Right atrium auricular region (tissue), 2 donors: ENCODE data around the gene SP9. TPM values are rescaled to one million over a fixed set of nuclear protein-coding genes. Genes with fewer than 3 reads are reported as not detected.

Experiments used
- DNase-seq: peaks from one replicate; pipeline ENCODE4 v3.0.0-alpha.2; 2019; ENCODE audit warnings: low spot score
- H3K27ac ChIP-seq, 2 donors: fragments of 200-600 bp; sonication (generic); 1 replicate in 1 of 2; 2 replicates in 1 of 2; pipeline ENCODE4 v1.5.1; 2016 to 2019
- H3K27me3 ChIP-seq, 2 donors: fragments of 200-600 bp; sonication (generic); one replicate each; pipeline versions ENCODE4 v1.5.1 to v1.6.0; 2017 to 2019
- H3K36me3 ChIP-seq: fragments of 200-600 bp; sonication (generic); one replicate; pipeline ENCODE4 v1.5.1; 2016
- H3K4me1 ChIP-seq, 2 donors: fragments of 200-600 bp; sonication (generic); one replicate each; pipeline versions ENCODE4 v1.5.1 to v1.6.0; 2017 to 2019
- H3K4me3 ChIP-seq, 2 donors: fragments of 200-600 bp; sonication (generic); 1 replicate in 1 of 2; 2 replicates in 1 of 2; pipeline ENCODE4 v1.5.1; 2017 to 2019; ENCODE audit warnings: mild to moderate bottlenecking in 1 of 2, moderate library complexity in 1 of 2
- H3K9me3 ChIP-seq, 2 donors: fragments of 200-600 bp; sonication (generic); one replicate each; pipeline ENCODE4 v1.5.1; 2019
- total RNA-seq, 2 donors: library from RNA; depleted of rRNA; stranded (reverse); fragments of >200 nt; gene quantifications; one replicate each; pipeline ENCODE4 v1.1.0, GENCODE V29; 2016
- TF ChIP-seq, protein P1 (sequence below), 2 donors: fragments of 200-600 bp; sonication (generic); IDR thresholded peaks; one replicate each; pipeline ENCODE4 v1.5.1; 2019; ENCODE audit warnings: antibody characterized with exemption in 2 of 2

Gene SP9
- total RNA-seq, 2 donors from 2014 or later, result not detected

DNA sequence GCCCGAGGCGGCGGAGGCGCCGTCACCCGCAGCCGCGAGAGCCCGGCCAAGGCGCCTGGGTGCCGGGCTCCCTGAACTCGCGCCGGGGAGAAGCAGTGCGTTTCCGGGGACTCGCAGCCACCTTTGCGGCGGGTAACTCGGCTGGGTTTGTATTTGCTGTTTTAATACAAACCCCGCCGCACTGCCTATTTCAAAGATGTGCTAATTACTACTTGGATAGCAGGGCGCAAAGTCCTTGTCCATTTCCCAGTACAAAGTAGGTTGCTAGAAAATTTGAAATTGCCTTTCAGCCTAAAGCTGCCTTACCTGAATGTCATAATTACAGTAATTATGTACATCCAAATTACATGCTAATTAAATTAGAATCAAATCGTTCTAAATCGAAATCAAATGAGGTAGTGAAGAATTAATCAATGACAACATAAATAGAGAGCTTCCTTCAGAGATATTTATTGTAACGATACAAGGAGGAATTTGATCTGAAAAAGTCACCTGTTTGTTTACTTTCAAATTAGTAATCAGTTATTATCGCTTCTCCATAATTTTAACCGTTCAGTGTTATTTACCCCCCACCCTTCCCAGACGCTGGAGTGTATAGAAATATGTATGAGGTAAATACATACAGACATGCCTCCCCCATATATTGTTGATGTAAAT lies 8.1 kb downstream of the SP9 start:
- Histone ChIP-seq H3K27me3 (peaks cover 67 to 69% of the 10 kb centered on the region in 2 donors), H3K9me3 (no peaks in the 10 kb centered on the region), H3K4me3 (no peak overlapping the region), H3K4me1 (peaks cover 3 to 36% of the 10 kb centered on the region in 2 donors), H3K27ac (no peak overlapping the region), H3K36me3 (peaks cover 3% of the 10 kb centered on the region)
- TF ChIP-seq, protein P1, sequence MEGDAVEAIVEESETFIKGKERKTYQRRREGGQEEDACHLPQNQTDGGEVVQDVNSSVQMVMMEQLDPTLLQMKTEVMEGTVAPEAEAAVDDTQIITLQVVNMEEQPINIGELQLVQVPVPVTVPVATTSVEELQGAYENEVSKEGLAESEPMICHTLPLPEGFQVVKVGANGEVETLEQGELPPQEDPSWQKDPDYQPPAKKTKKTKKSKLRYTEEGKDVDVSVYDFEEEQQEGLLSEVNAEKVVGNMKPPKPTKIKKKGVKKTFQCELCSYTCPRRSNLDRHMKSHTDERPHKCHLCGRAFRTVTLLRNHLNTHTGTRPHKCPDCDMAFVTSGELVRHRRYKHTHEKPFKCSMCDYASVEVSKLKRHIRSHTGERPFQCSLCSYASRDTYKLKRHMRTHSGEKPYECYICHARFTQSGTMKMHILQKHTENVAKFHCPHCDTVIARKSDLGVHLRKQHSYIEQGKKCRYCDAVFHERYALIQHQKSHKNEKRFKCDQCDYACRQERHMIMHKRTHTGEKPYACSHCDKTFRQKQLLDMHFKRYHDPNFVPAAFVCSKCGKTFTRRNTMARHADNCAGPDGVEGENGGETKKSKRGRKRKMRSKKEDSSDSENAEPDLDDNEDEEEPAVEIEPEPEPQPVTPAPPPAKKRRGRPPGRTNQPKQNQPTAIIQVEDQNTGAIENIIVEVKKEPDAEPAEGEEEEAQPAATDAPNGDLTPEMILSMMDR (IDR thresholded peaks at IDR 0.05), result no peak
- no peak for DNase-seq

DNA sequence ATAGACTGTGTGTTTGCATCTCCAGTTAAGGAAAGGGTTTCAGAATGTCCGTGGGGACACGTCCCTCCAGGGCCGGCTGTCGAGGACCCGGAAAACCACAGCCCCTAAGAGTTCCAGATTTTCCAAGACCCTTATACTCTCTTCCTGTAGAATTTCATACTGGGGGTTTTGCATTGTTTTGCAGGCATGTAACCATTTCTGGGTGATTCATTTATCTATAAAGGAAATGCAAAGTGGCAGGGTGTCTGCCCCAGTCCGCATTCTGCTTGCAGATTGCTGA lies 8.5 kb downstream of the SP9 start:
- Histone ChIP-seq H3K9me3 (no peaks in the 10 kb centered on the region), H3K27ac (no peak overlapping the region), H3K27me3 (peaks cover 63 to 65% of the 10 kb centered on the region in 2 donors), H3K4me1 (peaks cover 3 to 36% of the 10 kb centered on the region in 2 donors), H3K4me3 (no peak overlapping the region), H3K36me3 (peaks cover 8% of the 10 kb centered on the region)
- no peak for DNase-seq
- TF ChIP-seq, protein P1 (IDR thresholded peaks at IDR 0.05), result no peak

DNA sequence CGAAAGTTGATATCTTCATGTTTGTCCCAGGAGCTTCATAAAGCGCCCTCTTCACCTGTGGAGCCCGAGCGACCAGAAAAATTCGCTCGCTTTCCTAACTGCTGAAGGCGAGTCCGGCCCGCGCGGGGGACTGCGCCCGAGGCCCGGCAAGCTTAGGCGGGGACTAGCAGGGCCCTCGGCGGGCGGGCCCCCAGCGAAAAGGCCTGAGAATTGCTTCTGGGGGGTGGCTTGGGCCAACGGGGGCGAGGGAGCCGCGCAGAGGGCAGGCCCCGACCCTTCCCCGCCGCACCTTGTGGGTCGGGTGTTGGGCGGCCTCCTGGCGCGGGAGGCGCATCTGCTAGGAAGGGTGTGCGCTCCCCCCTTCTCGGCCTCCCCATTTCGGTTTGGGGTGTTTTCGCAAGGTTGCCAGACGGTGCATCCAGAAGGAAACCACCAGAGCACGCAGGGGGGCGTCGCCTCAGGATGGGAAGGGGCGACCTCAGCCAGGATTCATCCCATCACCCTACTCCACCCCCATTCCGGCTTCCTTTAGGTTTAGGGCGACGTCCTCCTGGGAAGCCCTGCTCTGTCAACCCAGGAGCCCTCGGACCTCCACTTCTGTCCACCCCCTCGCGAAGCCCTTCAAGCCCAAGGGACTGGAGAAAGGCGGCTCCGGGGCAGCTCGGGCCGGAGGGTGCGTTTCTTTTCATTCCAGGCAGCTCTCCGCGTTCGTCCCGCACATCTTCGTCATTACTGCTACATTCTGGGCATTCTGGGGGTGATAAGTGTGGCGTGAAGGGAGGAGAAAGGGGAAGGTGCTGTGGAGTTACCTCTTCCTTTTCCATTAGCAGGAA lies 9.1 kb downstream of the SP9 start:
- Histone ChIP-seq H3K36me3 (peaks cover 13% of the 10 kb centered on the region), H3K27ac (no peak overlapping the region), H3K9me3 (no peaks in the 10 kb centered on the region), H3K4me3 (no peak overlapping the region), H3K4me1 (peaks cover 3 to 36% of the 10 kb centered on the region in 2 donors), H3K27me3 (peaks cover 57 to 59% of the 10 kb centered on the region in 2 donors)
- TF ChIP-seq, protein P1 (IDR thresholded peaks at IDR 0.05), result no peak
- no peak for DNase-seq

DNA sequence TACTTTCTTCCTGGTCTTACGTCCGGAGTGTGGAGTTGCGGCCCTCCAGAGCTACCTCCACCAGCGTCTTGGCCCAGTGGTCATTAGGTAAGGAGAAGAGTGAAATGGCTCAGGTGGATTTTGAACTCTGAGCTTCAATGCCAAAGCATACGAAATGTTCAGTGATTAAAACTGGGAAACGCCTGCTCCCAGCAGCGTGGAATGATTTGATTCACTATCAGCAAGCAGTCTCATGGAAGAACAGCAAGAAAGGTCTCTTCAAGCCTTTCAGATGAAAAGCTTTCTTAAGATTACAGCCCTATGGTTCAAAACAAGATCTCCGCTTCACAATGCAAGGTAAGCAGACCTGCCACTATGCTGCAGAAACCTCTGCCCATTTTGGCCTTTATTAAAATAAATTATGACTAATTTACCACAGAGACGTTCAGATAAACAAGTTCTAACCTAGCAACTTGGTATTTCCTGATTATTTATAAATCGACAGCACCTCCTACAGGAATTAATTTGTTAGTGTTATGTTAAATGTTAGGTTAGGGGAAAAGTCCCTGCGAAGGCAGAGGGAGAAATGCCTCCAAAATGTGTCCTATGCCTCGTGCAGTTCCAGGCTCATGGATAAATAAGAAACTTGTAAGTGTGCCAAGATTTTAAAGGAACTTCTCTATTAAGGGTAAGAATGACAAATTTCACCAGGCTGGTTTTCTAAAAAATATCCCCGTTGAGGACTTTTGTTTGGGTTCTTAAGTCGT lies 10.1 kb downstream of the SP9 start:
- no peaks in the 10 kb centered on the region for H3K9me3 ChIP-seq
- peaks cover 47 to 51% of the 10 kb centered on the region in 2 donors for H3K27me3 ChIP-seq
- no peak overlapping the region for H3K4me3 ChIP-seq
- no peak overlapping the region for H3K27ac ChIP-seq
- H3K4me1 ChIP-seq, result peaks cover 3 to 36% of the 10 kb centered on the region in 2 donors
- TF ChIP-seq, protein P1 (IDR thresholded peaks at IDR 0.05), result peak; percentile 22 to 30
- peaks cover 16% of the 10 kb centered on the region for H3K36me3 ChIP-seq
- DNase-seq, result no peak

DNA sequence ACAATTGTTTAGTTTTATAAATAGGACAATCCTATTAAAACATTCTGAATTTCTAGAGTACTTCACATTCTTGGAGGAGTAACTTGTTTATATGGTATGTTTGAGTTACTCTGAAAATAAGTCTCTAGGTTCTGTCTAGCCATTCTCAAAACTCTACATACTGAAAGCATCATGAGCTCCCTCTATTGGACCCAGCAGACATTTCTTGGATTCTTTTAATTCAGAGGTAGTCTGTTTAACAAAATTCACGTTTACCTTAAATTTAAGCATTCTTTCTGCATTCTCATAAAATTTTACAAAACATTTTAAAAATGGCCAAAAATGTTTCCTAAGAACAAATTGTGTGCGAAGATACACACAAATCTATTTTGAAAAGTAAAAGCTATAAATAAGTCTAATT lies 15.3 kb downstream of the SP9 start:
- Histone ChIP-seq H3K27me3 (peaks cover 0 to under 1% of the 10 kb centered on the region in 2 donors), H3K9me3 (no peaks in the 10 kb centered on the region), H3K36me3 (peaks cover 16% of the 10 kb centered on the region), H3K27ac (no peak overlapping the region), H3K4me3 (no peak overlapping the region), H3K4me1 (no peaks in the 10 kb centered on the region)
- TF ChIP-seq, protein P1 (IDR thresholded peaks at IDR 0.05), result no peak
- DNase-seq, result no peak
